ENCODE data around the gene SLC10A7. TPM values are rescaled to one million over a fixed set of nuclear protein-coding genes. Genes with fewer than 3 reads are reported as not detected.

The SLC10A7 gene
- total and polyA plus RNA-seq, 2 of the 8 experiments (the other 6 are each of a cell fraction or from before 2014, with no cell fraction given), result 2.5 to 2.9 TPM

DNA sequence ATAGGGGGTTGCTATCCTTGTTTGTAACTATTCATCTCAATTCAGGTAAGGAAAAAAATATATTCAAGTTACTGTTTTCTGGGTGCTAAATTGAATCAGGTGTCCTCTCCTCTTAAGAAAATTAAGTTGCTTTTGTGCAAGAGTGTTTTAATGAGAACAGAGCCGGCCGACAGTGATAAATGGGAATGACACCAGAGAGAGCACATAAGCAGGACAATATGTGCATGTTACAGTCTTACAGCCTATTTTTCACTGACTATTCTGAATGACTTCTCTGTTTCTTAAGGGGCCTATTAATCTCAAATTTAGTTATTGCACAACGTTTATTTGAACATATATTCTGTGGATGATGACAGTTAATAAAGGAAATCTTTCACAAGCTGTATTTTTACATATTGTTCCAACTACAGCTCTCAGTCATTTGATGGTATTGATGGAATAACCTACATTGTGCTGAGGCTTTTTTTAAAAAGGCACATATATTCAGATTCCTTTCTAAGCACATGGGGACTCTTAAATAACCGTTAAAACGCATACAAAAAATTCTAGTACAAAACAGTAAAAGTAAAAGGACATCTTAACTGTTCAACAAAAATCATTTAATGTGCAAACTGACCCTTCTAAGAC lies 68.4 kb downstream of the SLC10A7 start (continued):
- TF ChIP-seq GABPA (IDR thresholded peaks at IDR 0.05; ENCODE audit: borderline replicate concordance, insufficient read depth, low read length) (no peak), TCF12 (IDR thresholded peaks at IDR 0.05; ENCODE audit: low read depth, low read length) (no peak)
